ENCODE data around the gene APOA4. TPM values are rescaled to one million over a fixed set of nuclear protein-coding genes. Genes with fewer than 3 reads are reported as not detected.

The APOA4 gene
- total and polyA plus RNA-seq, 2 of the 13 experiments (the other 11 are each of a cell fraction or from before 2014, with no cell fraction given) = 3.8 to 7.2 TPM

- peak; percentile 80 for TF ChIP-seq ZFP91 (CRISPR knock-in tag; IDR thresholded peaks at IDR 0.05; ENCODE audit: borderline replicate concordance)
- peak; percentile 69 for TF ChIP-seq GABPB1 (CRISPR knock-in tag; IDR thresholded peaks at IDR 0.05)
- no peak for TF ChIP-seq ZNF33A (CRISPR knock-in tag; IDR thresholded peaks at IDR 0.05; ENCODE audit: borderline replicate concordance)
- TF ChIP-seq GFI1 (CRISPR knock-in tag; IDR thresholded peaks at IDR 0.05; ENCODE audit: borderline replicate concordance) = peak; percentile 53
- peak; percentile 82; the same call in 1 of the 2 replicates for TF ChIP-seq HES4 (CRISPR knock-in tag; IDR thresholded peaks at IDR 0.05; ENCODE audit: borderline replicate concordance)
- TF ChIP-seq ARID5B (CRISPR knock-in tag; IDR thresholded peaks at IDR 0.05) = peak; percentile 77
- 0 out of 2 replicates have a peak, but pooled peaks have one; percentile 5 for TF ChIP-seq SP2 (CRISPR knock-in tag; IDR thresholded peaks at IDR 0.05)
- TF ChIP-seq SNAPC5 (CRISPR knock-in tag; IDR thresholded peaks at IDR 0.05; ENCODE audit: borderline replicate concordance) = peak; percentile 81; the same call in 1 of the 2 replicates
- no peak for TF ChIP-seq ZNF674 (CRISPR knock-in tag; IDR thresholded peaks at IDR 0.05; ENCODE audit: low read depth)
- TF ChIP-seq ZBTB7A (CRISPR knock-in tag; IDR thresholded peaks at IDR 0.05) = peak; percentile 94
- no peak for TF ChIP-seq FOXP1 (IDR thresholded peaks at IDR 0.05)
- peak; percentile 68 for TF ChIP-seq FOXP1 (CRISPR knock-in tag; IDR thresholded peaks at IDR 0.05)
- TF ChIP-seq CREBL2 (CRISPR knock-in tag; IDR thresholded peaks at IDR 0.05; ENCODE audit: borderline replicate concordance) = peak; percentile 54; the same call in 1 of the 2 replicates
- peak; percentile 96 for TF ChIP-seq HIVEP1 (CRISPR knock-in tag; IDR thresholded peaks at IDR 0.05)
- TF ChIP-seq CREB1 (IDR thresholded peaks at IDR 0.05) = no peak
- no peak for TF ChIP-seq CREB1 (CRISPR knock-in tag; IDR thresholded peaks at IDR 0.05)
- peak; percentile 95 for TF ChIP-seq HNF4G (IDR thresholded peaks at IDR 0.05; ENCODE audit: borderline replicate concordance, low read depth, low read length)
- peak; percentile 91 for TF ChIP-seq HNF4G (CRISPR knock-in tag; IDR thresholded peaks at IDR 0.05; ENCODE audit: borderline replicate concordance, low read depth)
- peak; percentile 80; the same call in 1 of the 2 replicates for TF ChIP-seq ZNF124 (CRISPR knock-in tag; IDR thresholded peaks at IDR 0.05)
- peak; percentile 24; the same call in 1 of the 2 replicates for TF ChIP-seq SIN3A (IDR thresholded peaks at IDR 0.05; ENCODE audit: borderline replicate concordance, low read depth, low read length)
- no peak for TF ChIP-seq REXO4 (CRISPR knock-in tag; IDR thresholded peaks at IDR 0.05; ENCODE audit: borderline replicate concordance)
- peak; percentile 85 for TF ChIP-seq DNMT1 (CRISPR knock-in tag; IDR thresholded peaks at IDR 0.05)
- 0 out of 2 replicates have a peak, but pooled peaks have one; percentile 67 for TF ChIP-seq ZNF792 (CRISPR knock-in tag; IDR thresholded peaks at IDR 0.05)
- TF ChIP-seq ZNF333 (CRISPR knock-in tag; IDR thresholded peaks at IDR 0.05; ENCODE audit: borderline replicate concordance) = peak; percentile 72; the same call in 1 of the 2 replicates
- peak; percentile 62 for TF ChIP-seq ZNF883 (CRISPR knock-in tag; IDR thresholded peaks at IDR 0.05; ENCODE audit: not compliant biosample characterization)
These were observed 14.4 kb upstream of the APOA4 start, which contains the start of gene APOA1 (continued) for GRCh38 chr11:116837231-116838091.

All from HepG2 (cell line).